Ishikawa (cell line): ENCODE measurements around the gene TMEM151A.

Experiments
- CEBPB ChIP-seq: IDR thresholded peaks from 2 replicates; pipeline ENCODE4 v1.6.1; 2012
- EGR1 ChIP-seq: IDR thresholded peaks from 2 replicates; pipeline ENCODE4 v1.6.1; 2012
- EP300 ChIP-seq: IDR thresholded peaks from 2 replicates; pipeline ENCODE4 v1.6.1; 2012; ENCODE audit warnings: borderline replicate concordance
- NFIC ChIP-seq: IDR thresholded peaks from 2 replicates; pipeline ENCODE4 v1.6.1; 2012
- RAD21 ChIP-seq: IDR thresholded peaks from 2 replicates; pipeline ENCODE4 v1.6.1; 2012; ENCODE audit warnings: low read depth
- TAF1 ChIP-seq: IDR thresholded peaks from 2 replicates; pipeline ENCODE4 v1.6.1; 2012; ENCODE audit warnings: low read depth, mild to moderate bottlenecking
- TEAD4 ChIP-seq: IDR thresholded peaks from 2 replicates; pipeline ENCODE4 v1.6.1; 2012
- ZBTB7A ChIP-seq: IDR thresholded peaks from 2 replicates; pipeline ENCODE4 v1.6.1; 2012; ENCODE audit warnings: low read depth
- TF ChIP-seq, protein P1 (sequence below): IDR thresholded peaks from 2 replicates; pipeline ENCODE4 v1.6.1; 2012; ENCODE audit warnings: low read depth, mild to moderate bottlenecking
- TF ChIP-seq, protein P2 (sequence below): IDR thresholded peaks from 2 replicates; pipeline ENCODE4 v1.6.1; 2012
- TF ChIP-seq, protein P3 (sequence below): IDR thresholded peaks from 2 replicates; pipeline ENCODE4 v1.6.1; 2012

DNA sequence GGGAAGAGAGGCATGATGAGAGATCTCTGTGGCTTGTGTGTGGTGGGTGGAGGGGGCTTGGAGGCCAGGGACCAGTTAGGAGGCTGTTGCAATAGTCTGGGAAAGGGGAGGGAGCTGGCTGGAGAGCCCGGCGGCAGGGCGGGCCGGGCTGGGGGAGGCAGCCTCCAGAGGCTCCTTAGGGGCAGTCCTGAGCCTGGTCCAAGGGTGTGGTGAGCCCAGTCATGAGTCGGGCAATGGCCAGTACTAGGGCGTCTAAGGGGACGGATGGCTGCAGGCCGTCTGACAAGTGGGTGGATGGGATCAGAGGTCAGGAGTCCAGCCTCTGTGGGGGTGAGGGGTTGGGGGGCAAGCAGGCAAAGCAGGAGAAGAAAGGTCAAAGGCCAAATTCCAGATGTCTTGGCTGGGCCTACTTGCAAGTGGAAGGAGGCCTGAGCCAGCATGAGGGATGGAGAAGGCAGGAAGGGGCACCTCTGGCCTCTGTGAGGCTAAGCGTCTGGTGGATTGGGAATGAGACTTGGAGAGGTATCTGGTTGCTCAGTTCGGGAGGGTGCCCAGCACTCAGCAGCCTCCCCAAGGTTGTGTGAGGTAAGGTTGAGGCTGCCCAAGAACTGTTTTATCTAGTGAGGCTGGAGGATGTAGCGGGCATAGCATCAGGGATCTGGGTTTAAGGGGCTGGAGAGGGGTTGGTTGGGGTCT lies 31.2 kb downstream of the TMEM151A start:
- TF ChIP-seq, protein P1, sequence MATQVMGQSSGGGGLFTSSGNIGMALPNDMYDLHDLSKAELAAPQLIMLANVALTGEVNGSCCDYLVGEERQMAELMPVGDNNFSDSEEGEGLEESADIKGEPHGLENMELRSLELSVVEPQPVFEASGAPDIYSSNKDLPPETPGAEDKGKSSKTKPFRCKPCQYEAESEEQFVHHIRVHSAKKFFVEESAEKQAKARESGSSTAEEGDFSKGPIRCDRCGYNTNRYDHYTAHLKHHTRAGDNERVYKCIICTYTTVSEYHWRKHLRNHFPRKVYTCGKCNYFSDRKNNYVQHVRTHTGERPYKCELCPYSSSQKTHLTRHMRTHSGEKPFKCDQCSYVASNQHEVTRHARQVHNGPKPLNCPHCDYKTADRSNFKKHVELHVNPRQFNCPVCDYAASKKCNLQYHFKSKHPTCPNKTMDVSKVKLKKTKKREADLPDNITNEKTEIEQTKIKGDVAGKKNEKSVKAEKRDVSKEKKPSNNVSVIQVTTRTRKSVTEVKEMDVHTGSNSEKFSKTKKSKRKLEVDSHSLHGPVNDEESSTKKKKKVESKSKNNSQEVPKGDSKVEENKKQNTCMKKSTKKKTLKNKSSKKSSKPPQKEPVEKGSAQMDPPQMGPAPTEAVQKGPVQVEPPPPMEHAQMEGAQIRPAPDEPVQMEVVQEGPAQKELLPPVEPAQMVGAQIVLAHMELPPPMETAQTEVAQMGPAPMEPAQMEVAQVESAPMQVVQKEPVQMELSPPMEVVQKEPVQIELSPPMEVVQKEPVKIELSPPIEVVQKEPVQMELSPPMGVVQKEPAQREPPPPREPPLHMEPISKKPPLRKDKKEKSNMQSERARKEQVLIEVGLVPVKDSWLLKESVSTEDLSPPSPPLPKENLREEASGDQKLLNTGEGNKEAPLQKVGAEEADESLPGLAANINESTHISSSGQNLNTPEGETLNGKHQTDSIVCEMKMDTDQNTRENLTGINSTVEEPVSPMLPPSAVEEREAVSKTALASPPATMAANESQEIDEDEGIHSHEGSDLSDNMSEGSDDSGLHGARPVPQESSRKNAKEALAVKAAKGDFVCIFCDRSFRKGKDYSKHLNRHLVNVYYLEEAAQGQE: no peak
- TF ChIP-seq ZBTB7A (no peak), TEAD4 (no peak), EP300 (no peak), RAD21 (no peak), TAF1 (no peak), EGR1 (no peak), NFIC (no peak), CEBPB (no peak)
- TF ChIP-seq, protein P2, sequence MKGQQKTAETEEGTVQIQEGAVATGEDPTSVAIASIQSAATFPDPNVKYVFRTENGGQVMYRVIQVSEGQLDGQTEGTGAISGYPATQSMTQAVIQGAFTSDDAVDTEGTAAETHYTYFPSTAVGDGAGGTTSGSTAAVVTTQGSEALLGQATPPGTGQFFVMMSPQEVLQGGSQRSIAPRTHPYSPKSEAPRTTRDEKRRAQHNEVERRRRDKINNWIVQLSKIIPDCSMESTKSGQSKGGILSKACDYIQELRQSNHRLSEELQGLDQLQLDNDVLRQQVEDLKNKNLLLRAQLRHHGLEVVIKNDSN: no peak
- TF ChIP-seq, protein P3, sequence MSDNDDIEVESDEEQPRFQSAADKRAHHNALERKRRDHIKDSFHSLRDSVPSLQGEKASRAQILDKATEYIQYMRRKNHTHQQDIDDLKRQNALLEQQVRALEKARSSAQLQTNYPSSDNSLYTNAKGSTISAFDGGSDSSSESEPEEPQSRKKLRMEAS: no peak
